ENCODE results near the gene OTUD6A. TPM values are rescaled to one million over a fixed set of nuclear protein-coding genes. Genes with fewer than 3 reads are reported as not detected.

OTUD6A gene, protein sequence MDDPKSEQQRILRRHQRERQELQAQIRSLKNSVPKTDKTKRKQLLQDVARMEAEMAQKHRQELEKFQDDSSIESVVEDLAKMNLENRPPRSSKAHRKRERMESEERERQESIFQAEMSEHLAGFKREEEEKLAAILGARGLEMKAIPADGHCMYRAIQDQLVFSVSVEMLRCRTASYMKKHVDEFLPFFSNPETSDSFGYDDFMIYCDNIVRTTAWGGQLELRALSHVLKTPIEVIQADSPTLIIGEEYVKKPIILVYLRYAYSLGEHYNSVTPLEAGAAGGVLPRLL
- not detected in 5 replicates for total RNA-seq (2022; extraction: Qiagen RNA extraction; ENCODE audit: low read depth)

DNA sequence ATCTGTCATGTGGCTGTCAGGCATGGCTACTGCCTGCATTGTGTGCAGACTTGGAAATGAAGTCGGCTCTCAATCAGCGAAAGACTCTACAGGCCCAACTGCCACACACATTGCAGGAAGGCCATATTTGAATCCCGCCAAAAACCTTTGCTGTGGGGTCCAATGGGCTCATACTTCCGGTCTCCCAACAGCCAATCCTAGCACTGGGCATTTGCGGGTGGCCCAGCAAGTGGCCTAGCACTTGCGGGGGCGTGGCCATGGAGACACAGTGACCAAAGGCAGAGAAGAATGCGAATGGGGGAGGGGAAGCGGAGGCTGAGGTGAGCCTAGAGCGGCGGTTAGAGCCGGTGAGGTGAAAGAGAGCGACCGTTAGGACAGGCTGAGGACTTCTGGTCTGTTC lies at the start of gene OTUD6A:
TSS of gene OTUD6A (plus strand) at position 382 of the 400 bp plus-strand sequence. CDS start 68 bp downstream, outside the sequence.

GRCh38 chrX:70049925-70050324 lies 12.3 kb upstream of the OTUD6A start, which contains the start of gene AWAT2:
Gene AWAT2, minus strand, starts transcription at chrX:70049938. Its CDS starts 6 bp downstream, at chrX:70049932.

Other genes with a start within 250 kb of the OTUD6A start
- gene AWAT2, start 12.5 kb upstream of the OTUD6A start, total RNA-seq (2022; extraction: Qiagen RNA extraction; ENCODE audit: low read depth): not detected in 5 replicates
- gene IGBP1, start 71.0 kb downstream of the OTUD6A start, total RNA-seq (2022; extraction: Qiagen RNA extraction; ENCODE audit: low read depth): 58.4 to 70.3 TPM (median 66.8 TPM) in 5 replicates
- gene DGAT2L6, start 115.0 kb downstream of the OTUD6A start, total RNA-seq (2022; extraction: Qiagen RNA extraction; ENCODE audit: low read depth): not detected in 5 replicates
- not detected in 5 replicates for gene AWAT1, start 172.2 kb downstream of the OTUD6A start, total RNA-seq (2022; extraction: Qiagen RNA extraction; ENCODE audit: low read depth)
- 0.03 TPM in 1 of 5 replicates, not detected in the others for gene P2RY4, start 197.7 kb downstream of the OTUD6A start, total RNA-seq (2022; extraction: Qiagen RNA extraction; ENCODE audit: low read depth)
- not detected in 5 replicates for gene ARR3, start 205.9 kb downstream of the OTUD6A start, total RNA-seq (2022; extraction: Qiagen RNA extraction; ENCODE audit: low read depth)
- not detected in 5 replicates for gene RAB41, start 219.7 kb downstream of the OTUD6A start, total RNA-seq (2022; extraction: Qiagen RNA extraction; ENCODE audit: low read depth)
- gene PDZD11, start 227.5 kb downstream of the OTUD6A start, total RNA-seq (2022; extraction: Qiagen RNA extraction; ENCODE audit: low read depth): 87.8 to 109 TPM (median 91.9 TPM) in 5 replicates
- gene KIF4A, start 227.6 kb downstream of the OTUD6A start, total RNA-seq (2022; extraction: Qiagen RNA extraction; ENCODE audit: low read depth): 26.9 to 30.4 TPM (median 28.7 TPM) in 5 replicates